T-helper 9 cell (primary cell): ENCODE results near the gene C15orf40.
"Not testable (repeated sequence)": the region's sequence is repeated elsewhere in the genome, so short reads cannot be mapped to it uniquely, and the experiment has no call there.

Source experiments
- DNase-seq: peaks from one replicate; pipeline ENCODE4 v3.0.0-alpha.2; 2020

Gene C15orf40

GRCh38 chr15:82951472-82952157 lies 59.8 kb downstream of the C15orf40 start:
- DNase-seq: no peak

DNA sequence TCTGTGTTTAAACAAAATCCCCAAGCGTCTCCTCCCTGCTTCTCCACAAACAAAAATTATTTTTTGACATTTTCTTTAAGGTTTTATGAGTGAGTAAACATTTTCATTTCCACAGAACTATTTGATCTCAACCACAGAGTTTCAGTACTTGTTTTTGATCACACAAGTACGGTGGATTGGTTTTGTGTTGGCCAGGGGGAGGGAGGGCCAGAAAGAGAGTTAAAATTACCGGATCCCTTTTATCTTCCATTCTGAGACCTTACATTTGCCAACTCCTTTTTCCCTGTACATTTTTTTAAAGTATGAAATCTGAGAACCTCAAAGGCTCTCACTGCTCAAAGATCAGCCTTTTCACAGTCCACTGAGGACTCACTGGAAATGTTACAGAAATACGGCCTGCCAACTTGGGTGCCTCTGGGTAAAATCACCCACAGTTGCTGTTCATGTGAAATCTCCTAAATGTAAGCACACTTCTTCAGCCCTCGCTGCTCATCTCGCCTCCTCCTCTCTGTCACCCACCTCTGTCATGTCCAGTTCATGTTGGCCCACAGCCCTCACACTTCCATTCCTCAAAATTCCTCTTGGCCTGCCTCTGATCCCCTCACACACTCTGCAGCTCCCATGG lies 60.6 kb downstream of the C15orf40 start:
- no peak for DNase-seq

- no peak for DNase-seq
Observed at GRCh38 chr15:82950295-82950694, 61.1 kb downstream of the C15orf40 start.

GRCh38 chr15:82946155-82946701 lies 65.2 kb downstream of the C15orf40 start:
- no peak for DNase-seq

- no peak for DNase-seq
Observed at GRCh38 chr15:82945326-82945725, 66.1 kb downstream of the C15orf40 start.

DNA sequence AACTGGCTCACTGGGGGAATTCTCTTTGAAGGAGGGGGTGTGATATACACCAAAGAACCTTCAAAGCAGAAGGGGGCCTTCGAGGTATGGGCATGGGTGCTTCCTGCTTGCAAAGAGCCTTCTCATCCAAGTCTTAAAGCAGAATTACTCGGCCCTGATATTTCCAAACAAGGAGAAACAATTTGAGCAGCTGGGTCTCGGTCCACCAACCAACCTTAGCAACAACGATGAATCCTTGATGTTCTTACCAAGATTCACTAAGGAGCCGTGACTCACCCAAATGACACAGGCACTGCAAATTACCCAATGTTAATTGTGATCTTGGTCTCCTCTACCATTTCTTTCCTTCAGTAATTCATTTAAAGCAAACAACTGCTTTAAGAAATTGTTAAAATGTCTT lies 66.6 kb downstream of the C15orf40 start:
- DNase-seq: no peak

- DNase-seq: no peak
Observed at GRCh38 chr15:82944056-82944455, 67.4 kb downstream of the C15orf40 start.

- DNase-seq: no peak
Observed at GRCh38 chr15:82943176-82943575, 68.3 kb downstream of the C15orf40 start.

- DNase-seq: no peak
Observed at GRCh38 chr15:82942691-82943090, 68.7 kb downstream of the C15orf40 start.

DNA sequence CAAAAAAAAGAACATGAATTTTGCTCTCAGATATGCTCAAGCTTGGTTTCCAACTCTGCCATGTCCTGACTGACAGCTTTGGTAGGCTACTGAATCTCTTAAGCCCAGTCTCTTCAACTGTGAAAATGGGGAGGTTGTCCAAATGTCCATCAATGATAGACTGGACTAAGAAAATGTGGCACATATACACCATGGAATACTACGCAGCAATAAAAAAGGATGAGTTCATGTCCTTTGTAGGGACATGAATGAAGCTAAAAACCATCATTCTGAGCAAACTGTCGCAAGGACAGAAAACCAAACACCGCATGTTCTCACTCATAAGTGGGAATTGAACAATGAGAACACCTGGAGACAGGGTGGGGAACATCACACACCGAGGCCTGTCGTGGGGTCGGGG lies 71.8 kb downstream of the C15orf40 start:
- not testable (repeated sequence) for DNase-seq
